Stimulated activated CD4-positive, alpha-beta T cell treated with anti-CD3 and anti-CD28 coated beads, Interleukin-4, amount 100 ng/mL, for 48 hours (primary cell): ENCODE measurements around the gene EMC7.
"Not testable (repeated sequence)": the region's sequence is repeated elsewhere in the genome, so short reads cannot be mapped to it uniquely, and the experiment has no call there.

ENCODE experiments used
- DNase-seq, 2 donors: peaks; one replicate each; pipeline ENCODE4 v3.0.0-alpha.2; 2020; ENCODE audit warnings: low read depth in 2 of 2

EMC7 gene

GRCh38 chr15:34085746-34086145, 15.9 kb downstream of the EMC7 start:
- DNase-seq, result no peak

DNA sequence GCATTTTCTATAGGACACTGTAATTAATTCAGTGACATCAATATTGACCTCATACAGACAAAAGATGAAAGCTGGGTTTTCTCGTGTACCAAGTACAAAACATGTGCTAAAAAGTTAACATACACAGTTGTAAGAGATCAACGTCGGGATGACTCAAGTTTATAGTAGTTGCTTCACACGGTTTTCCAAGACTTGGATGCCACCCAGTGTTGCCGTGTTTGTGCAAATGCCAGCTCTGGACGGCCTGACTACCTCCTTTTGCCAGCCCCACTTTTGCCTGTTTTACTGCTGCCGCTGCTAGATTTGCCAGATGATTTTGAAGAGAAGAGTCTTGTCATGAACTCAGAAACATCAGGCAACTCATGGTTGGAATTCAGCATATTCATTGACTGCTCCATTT, 17.6 kb downstream of the EMC7 start:
- no peak for DNase-seq

GRCh38 chr15:34079904-34080303, 21.8 kb downstream of the EMC7 start:
- DNase-seq, result no peak

GRCh38 chr15:34078900-34079299, 22.8 kb downstream of the EMC7 start:
- DNase-seq, result no peak

GRCh38 chr15:34076785-34077184, 24.9 kb downstream of the EMC7 start:
- no peak for DNase-seq

- no peak for DNase-seq
Measured at GRCh38 chr15:34070003-34070402, 31.7 kb downstream of the EMC7 start.

- DNase-seq, result no peak
Measured at GRCh38 chr15:34065941-34066340, 35.7 kb downstream of the EMC7 start.

GRCh38 chr15:34065261-34065660, 36.4 kb downstream of the EMC7 start:
- DNase-seq, result no peak

DNA sequence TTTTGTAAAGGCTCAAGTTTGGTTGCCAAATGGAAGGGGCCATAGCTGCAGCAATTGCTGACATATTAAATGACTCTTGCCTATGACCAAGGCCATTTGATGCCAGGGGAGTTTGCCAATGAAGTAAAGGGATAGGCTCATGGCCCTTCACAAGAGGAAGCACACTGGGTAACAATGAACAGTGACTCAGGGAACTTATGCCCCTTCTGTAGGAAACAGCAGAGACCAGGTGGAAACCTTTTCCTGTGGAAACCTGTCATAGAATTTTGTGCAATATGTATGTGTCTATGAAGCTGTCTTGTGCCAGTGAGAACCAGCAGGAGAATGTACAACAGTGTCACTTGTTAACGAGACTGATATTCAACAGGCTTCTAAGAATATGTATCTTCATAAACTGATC, 37.2 kb downstream of the EMC7 start:
- no peak for DNase-seq

GRCh38 chr15:34059946-34060345, 41.7 kb downstream of the EMC7 start:
- no peak for DNase-seq

GRCh38 chr15:34059476-34059875, 42.2 kb downstream of the EMC7 start:
- no peak for DNase-seq

GRCh38 chr15:34056911-34057310, 44.8 kb downstream of the EMC7 start:
- DNase-seq, result no peak

DNA sequence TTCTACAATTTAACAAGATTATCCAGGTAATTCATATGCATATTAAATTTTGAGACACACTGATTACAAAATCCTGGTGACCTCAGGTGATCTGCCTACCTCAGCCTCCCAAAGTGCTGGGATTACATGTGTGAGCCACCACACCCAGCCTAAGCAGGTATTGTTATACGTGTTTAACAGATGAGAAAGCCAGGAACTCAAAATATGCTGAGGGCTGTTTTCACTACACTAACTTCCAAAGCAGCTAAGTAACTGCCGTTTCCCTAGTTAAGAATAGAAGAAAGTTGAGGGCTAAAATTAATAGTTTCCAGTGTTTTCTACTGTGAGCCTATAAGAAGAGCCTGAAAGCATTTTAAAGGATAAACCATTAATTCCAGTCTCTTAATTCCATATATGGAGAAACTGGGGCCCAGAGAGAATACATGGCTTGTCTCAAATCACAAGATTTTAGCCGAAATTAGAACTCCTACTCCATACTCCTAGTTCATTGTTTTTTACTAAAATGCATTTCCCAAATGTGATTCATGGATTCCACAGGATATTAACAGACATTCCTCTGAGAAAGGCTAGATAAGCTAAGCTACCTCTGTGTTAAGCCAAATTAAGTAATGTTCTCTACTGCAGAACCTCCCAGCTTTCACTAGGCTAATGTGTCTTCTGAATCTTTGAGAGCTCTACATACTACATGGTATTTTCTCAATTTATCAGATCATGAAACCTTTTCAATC, 45.6 kb downstream of the EMC7 start:
- no peak for DNase-seq

- DNase-seq, result no peak
Measured at GRCh38 chr15:34054081-34054707, 47.5 kb downstream of the EMC7 start.

DNA sequence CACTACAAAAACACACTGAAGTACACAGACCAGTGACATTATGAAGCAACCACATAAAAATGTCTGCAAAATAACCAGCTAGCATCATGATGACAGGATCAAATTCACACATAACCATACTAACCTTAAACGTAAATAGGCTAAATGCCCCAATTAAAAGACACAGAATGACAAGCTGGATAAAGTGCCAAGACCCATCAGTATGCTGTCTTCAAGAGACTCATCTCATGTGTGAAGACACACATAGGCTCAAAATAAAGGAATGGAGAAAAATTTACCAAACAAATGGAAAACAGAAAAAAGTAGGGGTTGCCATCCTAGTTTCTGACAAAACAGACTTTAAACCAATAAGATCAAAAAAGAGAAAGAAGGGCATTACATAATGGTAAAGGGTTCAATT, 51.3 kb downstream of the EMC7 start:
- not testable (repeated sequence) for DNase-seq

DNA sequence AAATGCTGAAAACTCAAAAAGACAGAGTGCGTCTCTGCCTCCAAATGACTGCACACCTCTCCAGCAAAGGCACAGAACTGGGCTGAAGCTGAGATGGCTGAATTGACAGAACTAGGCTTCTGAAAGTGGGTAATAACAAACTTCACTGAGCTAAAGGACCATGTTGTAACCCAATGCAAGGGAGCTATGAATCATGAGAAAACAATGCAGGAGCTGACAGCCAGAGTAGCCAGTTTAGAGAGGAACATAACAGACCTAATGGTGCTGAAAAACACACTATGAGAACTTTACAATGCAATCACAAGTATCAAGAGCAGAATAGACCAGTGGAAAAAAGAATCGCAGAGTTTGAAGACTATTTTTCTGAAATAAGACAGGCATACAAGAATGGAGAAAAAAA, 52.5 kb downstream of the EMC7 start:
- no peak for DNase-seq

- no peak for DNase-seq
Measured at GRCh38 chr15:34047893-34048775, 53.5 kb downstream of the EMC7 start.

- DNase-seq, result no peak
Measured at GRCh38 chr15:34046471-34047145, 55.1 kb downstream of the EMC7 start.

- no peak for DNase-seq
Measured at GRCh38 chr15:34043813-34044212, 57.8 kb downstream of the EMC7 start.

DNA sequence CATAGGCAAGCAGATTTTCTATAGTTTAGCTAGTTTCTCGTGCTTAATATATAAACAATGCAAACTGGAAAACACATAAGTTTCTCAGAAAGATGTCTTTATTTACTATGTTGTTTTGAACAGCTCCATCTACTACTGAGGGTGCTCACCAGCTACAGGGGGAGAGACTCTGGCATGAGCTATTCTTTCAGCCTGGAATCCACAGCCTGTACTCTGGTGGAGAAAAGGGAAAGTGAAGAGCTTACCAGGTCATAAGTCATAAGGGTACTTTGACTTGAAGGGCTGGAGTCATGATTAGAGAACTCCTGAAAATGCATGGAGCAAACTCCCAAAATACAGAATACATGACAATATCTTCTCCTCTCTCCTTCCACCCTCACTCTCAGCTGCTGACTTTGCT, 58.3 kb downstream of the EMC7 start:
- no peak for DNase-seq

GRCh38 chr15:34039790-34040113, 61.9 kb downstream of the EMC7 start:
- no peak for DNase-seq
